Fibroblast of villous mesenchyme (primary cell): ENCODE data around the gene GSTO2. TPM values are rescaled to one million over a fixed set of nuclear protein-coding genes. Genes with fewer than 3 reads are reported as not detected.

ENCODE experiments used
- DNase-seq: peaks from one replicate; pipeline ENCODE4 v3.0.0-alpha.2; 2010; ENCODE audit warnings: low read depth
- H3K4me3 ChIP-seq: 2 replicates; pipeline ENCODE4 v1.5.1; 2011; ENCODE audit warnings: low read depth, mild to moderate bottlenecking, low read length
- total RNA-seq: library from RNA; depleted of rRNA; stranded (reverse); fragments of >200 nt; gene quantifications from 2 replicates; pipeline ENCODE4 v1.2.3, GENCODE V29; 2012
- TF ChIP-seq, protein P1 (sequence below): IDR thresholded peaks from 2 replicates; pipeline ENCODE4 v1.5.1; 2012; ENCODE audit warnings: low read depth, mild to moderate bottlenecking, low read length; ENCODE audit not compliant: insufficient read depth

The GSTO2 gene
- total RNA-seq, 1 donor: 2.2 TPM

DNA sequence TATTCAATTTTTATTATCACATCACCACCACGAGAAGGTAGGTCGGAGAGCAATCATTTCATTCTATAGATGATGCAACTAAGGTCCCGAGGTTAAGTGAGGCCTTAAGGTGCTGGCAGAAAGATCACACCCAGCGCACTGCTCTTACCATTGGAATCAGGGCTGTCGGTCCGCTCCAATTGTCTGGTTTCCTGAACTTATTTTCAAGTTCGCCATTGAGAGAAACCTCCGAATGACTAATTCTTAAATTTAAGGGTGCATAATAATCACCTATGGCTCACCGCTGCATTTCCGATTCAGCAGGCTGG lies 625 bp upstream of the GSTO2 start:
- peak; percentile 8 for DNase-seq
- peak overlapping the region; percentile 68 for H3K4me3 ChIP-seq
- TF ChIP-seq, protein P1, sequence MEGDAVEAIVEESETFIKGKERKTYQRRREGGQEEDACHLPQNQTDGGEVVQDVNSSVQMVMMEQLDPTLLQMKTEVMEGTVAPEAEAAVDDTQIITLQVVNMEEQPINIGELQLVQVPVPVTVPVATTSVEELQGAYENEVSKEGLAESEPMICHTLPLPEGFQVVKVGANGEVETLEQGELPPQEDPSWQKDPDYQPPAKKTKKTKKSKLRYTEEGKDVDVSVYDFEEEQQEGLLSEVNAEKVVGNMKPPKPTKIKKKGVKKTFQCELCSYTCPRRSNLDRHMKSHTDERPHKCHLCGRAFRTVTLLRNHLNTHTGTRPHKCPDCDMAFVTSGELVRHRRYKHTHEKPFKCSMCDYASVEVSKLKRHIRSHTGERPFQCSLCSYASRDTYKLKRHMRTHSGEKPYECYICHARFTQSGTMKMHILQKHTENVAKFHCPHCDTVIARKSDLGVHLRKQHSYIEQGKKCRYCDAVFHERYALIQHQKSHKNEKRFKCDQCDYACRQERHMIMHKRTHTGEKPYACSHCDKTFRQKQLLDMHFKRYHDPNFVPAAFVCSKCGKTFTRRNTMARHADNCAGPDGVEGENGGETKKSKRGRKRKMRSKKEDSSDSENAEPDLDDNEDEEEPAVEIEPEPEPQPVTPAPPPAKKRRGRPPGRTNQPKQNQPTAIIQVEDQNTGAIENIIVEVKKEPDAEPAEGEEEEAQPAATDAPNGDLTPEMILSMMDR: no peak

DNA sequence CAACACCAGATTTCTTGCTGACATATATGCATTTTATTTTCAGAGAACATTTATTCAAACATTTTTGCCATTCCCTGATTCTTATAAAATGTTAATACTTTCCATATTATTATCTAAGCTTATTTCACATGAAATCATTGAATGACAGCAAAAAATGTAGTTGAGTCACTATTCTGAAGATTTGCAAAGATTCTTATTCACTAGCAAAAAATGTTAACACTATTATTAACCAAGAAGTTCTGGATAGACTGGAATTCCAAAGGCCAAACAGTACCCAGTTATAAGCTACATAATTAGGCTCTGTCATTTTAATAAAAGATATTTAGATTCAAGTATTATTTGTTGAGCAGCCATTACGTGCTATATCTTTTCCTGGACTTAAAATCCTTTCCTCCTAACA lies 4.3 kb downstream of the GSTO2 start:
- no peak for DNase-seq
- TF ChIP-seq, protein P1: no peak
- no peak overlapping the region for H3K4me3 ChIP-seq

DNA sequence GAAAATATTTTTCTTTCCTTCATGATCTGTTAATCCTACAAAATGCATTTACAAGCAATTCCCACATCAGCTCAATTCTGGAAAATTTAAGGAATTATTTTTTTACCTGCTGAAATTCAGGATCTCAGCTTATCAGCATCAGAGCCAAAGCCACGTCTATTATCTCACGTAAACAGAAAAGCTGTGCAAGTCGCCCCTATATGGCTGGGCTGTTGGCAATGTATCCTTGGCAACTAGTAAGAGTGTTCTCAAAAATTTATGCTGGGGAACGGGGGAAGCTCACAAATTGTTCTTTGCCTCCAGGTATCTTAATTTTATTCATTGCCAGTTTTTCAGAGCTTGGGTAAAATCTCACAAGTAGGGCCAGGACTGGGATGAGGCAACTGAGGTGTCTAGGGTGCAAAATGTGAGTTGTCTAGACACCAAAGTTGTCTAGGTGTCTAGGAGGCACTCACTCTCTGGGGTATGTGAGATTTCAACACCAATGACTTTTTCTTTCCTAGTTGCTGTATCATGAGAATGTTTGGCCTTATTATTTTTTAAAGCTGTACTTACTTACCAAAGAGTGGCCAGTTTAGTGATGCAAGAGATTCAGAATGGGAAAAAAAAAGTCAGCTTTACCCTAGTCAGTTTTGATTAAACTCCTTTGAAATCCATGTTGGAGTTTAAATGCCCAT lies 5.1 kb downstream of the GSTO2 start:
- TF ChIP-seq, protein P1: no peak
- H3K4me3 ChIP-seq: no peak overlapping the region
- peak; percentile 17 for DNase-seq

DNA sequence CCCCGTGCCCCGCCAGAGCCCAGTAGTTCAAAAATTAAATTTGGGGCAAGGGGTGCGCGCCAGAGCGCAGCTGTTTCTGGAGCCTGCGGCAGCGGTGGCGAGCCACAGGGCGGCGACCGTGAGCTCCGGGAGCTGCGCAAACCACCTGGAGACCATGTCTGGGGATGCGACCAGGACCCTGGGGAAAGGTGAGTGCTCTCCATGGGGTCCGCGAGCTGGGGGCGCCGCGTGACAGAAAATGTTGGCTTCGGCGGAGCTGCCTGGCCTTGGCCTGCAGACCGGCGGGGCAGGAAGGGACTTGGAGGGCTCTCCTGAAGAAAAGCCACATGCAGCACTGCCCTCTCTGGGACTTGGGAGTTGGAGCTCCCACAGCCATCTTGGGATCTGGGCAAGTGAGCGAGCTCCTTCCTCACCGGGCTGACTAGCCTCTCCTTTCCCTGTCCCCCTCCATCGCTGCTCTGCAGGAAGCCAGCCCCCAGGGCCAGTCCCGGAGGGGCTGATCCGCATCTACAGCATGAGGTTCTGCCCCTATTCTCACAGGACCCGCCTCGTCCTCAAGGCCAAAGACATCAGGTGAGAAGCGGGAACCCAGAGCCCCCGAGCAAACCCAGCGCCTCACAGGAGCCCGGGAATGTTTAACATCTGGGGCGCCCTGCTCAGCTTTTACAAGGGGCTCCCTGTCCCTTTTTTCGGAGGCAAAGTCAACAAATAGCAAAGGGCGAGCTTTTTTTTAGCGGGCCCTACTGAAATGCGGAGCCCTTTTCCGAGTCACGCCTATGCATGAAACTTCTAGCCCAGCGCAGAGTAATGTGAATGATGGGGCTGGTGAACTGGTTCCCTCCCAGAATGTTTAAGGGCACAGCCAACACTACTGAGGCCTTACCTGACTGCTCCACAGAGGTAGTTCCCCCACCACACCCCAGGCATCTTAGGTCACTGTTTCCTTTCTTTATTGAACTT lies 6.1 kb downstream of the GSTO2 start:
- H3K4me3 ChIP-seq: peak overlapping the region; percentile 36
- DNase-seq: peak; percentile 34
- TF ChIP-seq, protein P1: peak; percentile 82

DNA sequence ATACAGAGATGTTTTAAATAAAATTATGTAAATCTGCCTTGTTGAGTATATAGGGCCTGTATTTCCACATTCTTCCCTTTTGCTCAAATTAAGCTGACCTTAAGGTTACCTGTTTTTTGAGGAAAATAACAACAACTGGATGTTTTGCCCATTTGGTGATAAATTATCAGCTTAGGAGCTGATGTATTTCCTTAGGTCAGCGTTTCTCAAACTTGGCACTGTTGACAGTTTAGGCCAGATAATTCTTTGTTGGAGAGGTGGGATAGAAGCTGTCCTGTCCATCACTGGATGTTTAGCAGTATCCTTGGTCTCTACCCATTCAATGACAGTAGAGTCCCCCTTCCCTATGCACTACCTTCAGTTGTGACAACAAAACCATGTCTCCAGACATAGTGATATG lies 7.2 kb downstream of the GSTO2 start:
- TF ChIP-seq, protein P1: no peak
- no peak overlapping the region for H3K4me3 ChIP-seq
- DNase-seq: no peak

DNA sequence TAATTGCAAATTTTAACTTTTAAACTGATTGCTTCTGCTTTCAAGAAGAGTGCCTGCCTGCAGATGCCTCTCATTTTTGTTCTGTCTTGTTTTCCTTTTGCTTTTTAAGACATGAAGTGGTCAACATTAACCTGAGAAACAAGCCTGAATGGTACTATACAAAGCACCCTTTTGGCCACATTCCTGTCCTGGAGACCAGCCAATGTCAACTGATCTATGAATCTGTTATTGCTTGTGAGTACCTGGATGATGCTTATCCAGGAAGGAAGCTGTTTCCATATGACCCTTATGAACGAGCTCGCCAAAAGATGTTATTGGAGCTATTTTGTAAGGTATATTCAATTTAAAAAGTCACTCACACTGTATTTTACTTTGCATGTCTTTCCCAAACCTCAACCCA lies 8.8 kb downstream of the GSTO2 start:
- TF ChIP-seq, protein P1: no peak
- no peak for DNase-seq
- H3K4me3 ChIP-seq: no peak overlapping the region
